Right atrium auricular region (tissue), 2 donors: Measurements from ENCODE around the gene C1QL3. TPM values are rescaled to one million over a fixed set of nuclear protein-coding genes. Genes with fewer than 3 reads are reported as not detected.

Experiments used
- DNase-seq: peaks from one replicate; pipeline ENCODE4 v3.0.0-alpha.2; 2019; ENCODE audit warnings: low spot score
- H3K27ac ChIP-seq, 2 donors: fragments of 200-600 bp; sonication (generic); 1 replicate in 1 of 2; 2 replicates in 1 of 2; pipeline ENCODE4 v1.5.1; 2016 to 2019
- H3K27me3 ChIP-seq, 2 donors: fragments of 200-600 bp; sonication (generic); one replicate each; pipeline versions ENCODE4 v1.5.1 to v1.6.0; 2017 to 2019
- H3K36me3 ChIP-seq: fragments of 200-600 bp; sonication (generic); one replicate; pipeline ENCODE4 v1.5.1; 2016
- H3K4me1 ChIP-seq, 2 donors: fragments of 200-600 bp; sonication (generic); one replicate each; pipeline versions ENCODE4 v1.5.1 to v1.6.0; 2017 to 2019
- H3K4me3 ChIP-seq, 2 donors: fragments of 200-600 bp; sonication (generic); 1 replicate in 1 of 2; 2 replicates in 1 of 2; pipeline ENCODE4 v1.5.1; 2017 to 2019; ENCODE audit warnings: mild to moderate bottlenecking in 1 of 2, moderate library complexity in 1 of 2
- H3K9me3 ChIP-seq, 2 donors: fragments of 200-600 bp; sonication (generic); one replicate each; pipeline ENCODE4 v1.5.1; 2019
- total RNA-seq, 2 donors: library from RNA; depleted of rRNA; stranded (reverse); fragments of >200 nt; gene quantifications; one replicate each; pipeline ENCODE4 v1.1.0, GENCODE V29; 2016
- TF ChIP-seq, protein P1 (sequence below), 2 donors: fragments of 200-600 bp; sonication (generic); IDR thresholded peaks; one replicate each; pipeline ENCODE4 v1.5.1; 2019; ENCODE audit warnings: antibody characterized with exemption in 2 of 2

C1QL3 gene
- total RNA-seq, 2 donors from 2014 or later, result not detected

DNA sequence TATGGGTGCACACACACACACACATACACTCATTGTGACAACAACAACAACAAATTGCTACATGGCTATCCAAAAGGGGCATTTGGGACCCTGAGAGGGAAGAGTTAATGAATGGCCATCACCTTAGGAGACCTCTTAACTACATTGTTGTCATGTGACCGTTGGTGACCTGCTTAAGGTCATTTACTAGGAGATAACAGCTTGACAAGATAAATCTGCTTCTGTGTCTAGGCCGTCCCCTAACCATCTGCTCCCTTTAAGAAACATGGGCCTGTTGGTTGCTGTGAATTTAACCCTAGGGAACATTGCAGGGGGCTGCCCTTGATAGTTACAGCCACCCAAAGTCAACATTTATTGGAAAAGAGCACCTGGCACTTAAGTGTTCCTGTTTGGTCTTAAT, 29.7 kb downstream of the C1QL3 start:
- H3K9me3 ChIP-seq, result no peaks in the 10 kb centered on the region
- no peak for DNase-seq
- TF ChIP-seq, protein P1, sequence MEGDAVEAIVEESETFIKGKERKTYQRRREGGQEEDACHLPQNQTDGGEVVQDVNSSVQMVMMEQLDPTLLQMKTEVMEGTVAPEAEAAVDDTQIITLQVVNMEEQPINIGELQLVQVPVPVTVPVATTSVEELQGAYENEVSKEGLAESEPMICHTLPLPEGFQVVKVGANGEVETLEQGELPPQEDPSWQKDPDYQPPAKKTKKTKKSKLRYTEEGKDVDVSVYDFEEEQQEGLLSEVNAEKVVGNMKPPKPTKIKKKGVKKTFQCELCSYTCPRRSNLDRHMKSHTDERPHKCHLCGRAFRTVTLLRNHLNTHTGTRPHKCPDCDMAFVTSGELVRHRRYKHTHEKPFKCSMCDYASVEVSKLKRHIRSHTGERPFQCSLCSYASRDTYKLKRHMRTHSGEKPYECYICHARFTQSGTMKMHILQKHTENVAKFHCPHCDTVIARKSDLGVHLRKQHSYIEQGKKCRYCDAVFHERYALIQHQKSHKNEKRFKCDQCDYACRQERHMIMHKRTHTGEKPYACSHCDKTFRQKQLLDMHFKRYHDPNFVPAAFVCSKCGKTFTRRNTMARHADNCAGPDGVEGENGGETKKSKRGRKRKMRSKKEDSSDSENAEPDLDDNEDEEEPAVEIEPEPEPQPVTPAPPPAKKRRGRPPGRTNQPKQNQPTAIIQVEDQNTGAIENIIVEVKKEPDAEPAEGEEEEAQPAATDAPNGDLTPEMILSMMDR (IDR thresholded peaks at IDR 0.05), result no peak
- no peak overlapping the region for H3K4me3 ChIP-seq
- no peak overlapping the region for H3K27ac ChIP-seq
- peaks cover 0 to 5% of the 10 kb centered on the region in 2 donors for H3K4me1 ChIP-seq
- no peaks in the 10 kb centered on the region for H3K27me3 ChIP-seq
- peaks cover 11% of the 10 kb centered on the region for H3K36me3 ChIP-seq

DNA sequence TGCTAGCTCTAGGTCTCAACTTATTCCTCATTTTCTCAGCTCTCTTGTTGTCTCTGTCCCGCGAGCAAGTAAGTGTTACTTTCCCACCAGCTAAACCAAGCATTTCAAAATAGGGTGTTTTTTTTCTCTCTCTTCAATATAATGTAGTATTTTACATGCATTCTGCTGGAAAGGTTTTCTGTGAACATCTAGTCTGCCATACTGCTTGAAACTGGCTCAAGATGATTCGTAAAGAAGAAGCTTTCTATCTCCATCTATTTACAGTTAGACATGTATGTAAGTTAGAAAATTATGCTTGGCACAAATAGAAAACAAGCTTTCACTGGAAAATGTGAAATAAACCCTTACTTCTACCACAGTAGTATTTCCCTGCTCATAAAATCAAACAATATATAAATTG, 31.2 kb downstream of the C1QL3 start:
- Histone ChIP-seq H3K27me3 (no peaks in the 10 kb centered on the region), H3K36me3 (peaks cover 15% of the 10 kb centered on the region), H3K4me1 (peaks cover 0 to 5% of the 10 kb centered on the region in 2 donors), H3K27ac (no peak overlapping the region), H3K4me3 (no peak overlapping the region), H3K9me3 (no peaks in the 10 kb centered on the region)
- TF ChIP-seq, protein P1 (IDR thresholded peaks at IDR 0.05), result no peak
- no peak for DNase-seq

DNA sequence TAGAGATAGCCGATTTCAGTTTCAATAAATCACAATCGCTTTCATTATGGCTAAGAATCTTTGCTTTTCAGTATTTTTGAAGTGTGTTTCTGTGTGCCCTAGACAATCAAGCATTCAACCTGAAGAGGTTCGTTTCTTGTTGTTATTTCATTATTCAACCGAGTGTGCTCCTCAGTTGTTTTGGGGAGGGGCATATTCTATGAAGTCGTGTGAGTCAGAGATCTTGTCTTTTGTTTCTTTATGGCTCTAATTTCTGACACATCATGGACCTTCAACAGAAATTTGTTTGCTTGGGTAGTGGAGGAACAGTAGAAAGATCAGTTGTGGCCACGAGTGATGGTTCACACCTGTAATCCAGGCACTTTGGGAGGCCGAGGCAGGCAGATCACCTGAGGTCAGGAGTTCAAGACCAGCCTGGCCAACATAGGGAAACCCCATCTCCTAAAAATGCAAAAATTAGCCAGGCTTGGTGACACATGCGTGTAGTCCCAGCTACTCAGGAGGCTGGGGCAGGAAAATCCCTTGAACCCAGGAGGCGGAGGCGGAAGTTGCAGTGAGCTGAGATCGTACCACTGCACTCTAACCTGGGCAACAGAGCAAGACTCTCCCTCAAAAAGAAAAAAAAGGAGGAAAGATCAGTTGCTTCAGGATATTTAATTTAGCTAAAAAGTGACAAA, 38.3 kb downstream of the C1QL3 start:
- Histone ChIP-seq H3K27me3 (no peaks in the 10 kb centered on the region), H3K9me3 (no peaks in the 10 kb centered on the region), H3K27ac (no peak overlapping the region), H3K4me1 (no peaks in the 10 kb centered on the region), H3K4me3 (no peak overlapping the region), H3K36me3 (peaks cover 19% of the 10 kb centered on the region)
- TF ChIP-seq, protein P1 (IDR thresholded peaks at IDR 0.05), result no peak
- no peak for DNase-seq

DNA sequence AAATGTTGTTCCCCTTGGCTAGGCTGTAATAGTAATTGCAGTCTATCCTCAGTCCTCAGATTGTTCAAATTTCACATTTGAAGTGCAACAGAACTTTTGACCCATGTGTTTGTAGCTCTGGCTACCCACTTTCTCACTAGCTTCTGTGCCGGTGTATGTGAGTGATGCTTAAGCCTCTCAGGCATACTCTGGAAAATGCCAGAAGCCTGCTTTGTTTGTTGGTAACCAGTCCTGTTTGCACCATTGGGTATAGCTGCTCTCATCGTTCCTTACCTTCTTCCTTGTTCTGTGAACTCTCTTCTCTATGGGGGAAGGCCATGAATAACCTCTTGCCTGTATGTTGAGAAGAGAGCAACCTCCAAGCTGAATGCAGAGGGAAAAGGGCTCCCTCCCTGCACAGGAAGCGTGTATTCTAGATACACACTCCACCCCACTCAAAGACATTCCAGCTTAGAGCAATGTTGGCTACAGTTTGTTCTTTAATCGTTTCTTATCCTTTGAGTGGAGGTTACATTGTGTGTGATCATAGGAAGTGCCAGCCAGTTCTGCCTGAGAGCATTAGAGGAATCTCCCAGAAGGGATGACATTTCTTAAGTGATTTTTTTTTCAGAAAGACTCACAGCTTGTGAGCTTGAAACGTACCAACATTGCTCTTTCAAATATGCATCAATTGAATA, 40.5 kb downstream of the C1QL3 start:
- H3K27me3 ChIP-seq, result no peaks in the 10 kb centered on the region
- H3K4me3 ChIP-seq, result no peak overlapping the region
- H3K27ac ChIP-seq, result no peak overlapping the region
- DNase-seq, result no peak
- no peaks in the 10 kb centered on the region for H3K9me3 ChIP-seq
- H3K36me3 ChIP-seq, result peaks cover 5% of the 10 kb centered on the region
- H3K4me1 ChIP-seq, result no peaks in the 10 kb centered on the region
- TF ChIP-seq, protein P1 (IDR thresholded peaks at IDR 0.05), result no peak

DNA sequence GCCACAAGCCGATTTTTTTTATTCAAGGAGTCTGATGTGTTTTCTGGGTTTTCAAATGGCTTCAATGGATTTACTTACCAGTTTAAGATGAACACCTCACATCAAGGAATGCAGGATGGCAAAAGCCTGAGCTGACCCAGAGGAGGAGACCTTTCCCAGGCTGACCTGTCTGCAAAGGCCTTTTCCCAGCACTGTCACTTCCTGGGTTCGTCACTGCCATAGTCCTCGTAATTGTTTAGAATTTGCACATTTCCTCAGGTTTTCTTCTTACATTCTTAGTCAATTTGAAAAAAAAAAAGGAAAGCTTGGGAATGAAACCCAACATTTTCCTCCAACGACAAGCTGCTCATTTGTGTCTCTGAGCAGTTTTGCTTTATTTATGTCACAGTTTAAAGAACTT, 42.9 kb downstream of the C1QL3 start:
- Histone ChIP-seq H3K4me1 (no peaks in the 10 kb centered on the region), H3K27ac (no peak overlapping the region), H3K4me3 (no peak overlapping the region), H3K27me3 (no peaks in the 10 kb centered on the region), H3K36me3 (no peaks in the 10 kb centered on the region), H3K9me3 (no peaks in the 10 kb centered on the region)
- no peak for DNase-seq
- TF ChIP-seq, protein P1 (IDR thresholded peaks at IDR 0.05), result no peak
